IPS-18a (cell line): ENCODE results near the gene MACC1.

ENCODE experiments used
- H3K27ac ChIP-seq: one replicate; pipeline ENCODE4 v1.5.1; 2013; ENCODE audit warnings: low read length
- H3K27me3 ChIP-seq: one replicate; pipeline ENCODE4 v1.6.1; 2013; ENCODE audit warnings: mild to moderate bottlenecking, low read length; ENCODE audit not compliant: control insufficient read depth, insufficient read depth
- H3K36me3 ChIP-seq: one replicate; pipeline ENCODE4 v1.6.1; 2013; ENCODE audit warnings: low read depth, low read length; ENCODE audit not compliant: control insufficient read depth
- H3K4me1 ChIP-seq: one replicate; pipeline ENCODE4 v1.6.1; 2013; ENCODE audit warnings: low read depth, low read length; ENCODE audit not compliant: control insufficient read depth
- H3K4me3 ChIP-seq: one replicate; pipeline ENCODE4 v1.5.1; 2013; ENCODE audit warnings: low read length
- H3K9ac ChIP-seq: one replicate; pipeline ENCODE4 v1.6.1; 2013; ENCODE audit warnings: mild to moderate bottlenecking, low read length, moderate library complexity
- H3K9me3 ChIP-seq: one replicate; pipeline ENCODE4 v1.6.1; 2013; ENCODE audit warnings: low read depth, low read length; ENCODE audit not compliant: control insufficient read depth

Gene MACC1

GRCh38 chr7:20200971-20201370 is 16.2 kb downstream of the MACC1 start:
- no peaks in the 10 kb centered on the region for H3K27me3 ChIP-seq
- no peak overlapping the region for H3K9ac ChIP-seq
- peaks cover 4% of the 10 kb centered on the region for H3K4me1 ChIP-seq
- no peaks in the 10 kb centered on the region for H3K9me3 ChIP-seq
- H3K36me3 ChIP-seq, result no peaks in the 10 kb centered on the region
- no peak overlapping the region for H3K4me3 ChIP-seq
- no peak overlapping the region for H3K27ac ChIP-seq

GRCh38 chr7:20200361-20200760 is 16.8 kb downstream of the MACC1 start:
- no peaks in the 10 kb centered on the region for H3K27me3 ChIP-seq
- H3K9ac ChIP-seq, result no peak overlapping the region
- H3K27ac ChIP-seq, result no peak overlapping the region

DNA sequence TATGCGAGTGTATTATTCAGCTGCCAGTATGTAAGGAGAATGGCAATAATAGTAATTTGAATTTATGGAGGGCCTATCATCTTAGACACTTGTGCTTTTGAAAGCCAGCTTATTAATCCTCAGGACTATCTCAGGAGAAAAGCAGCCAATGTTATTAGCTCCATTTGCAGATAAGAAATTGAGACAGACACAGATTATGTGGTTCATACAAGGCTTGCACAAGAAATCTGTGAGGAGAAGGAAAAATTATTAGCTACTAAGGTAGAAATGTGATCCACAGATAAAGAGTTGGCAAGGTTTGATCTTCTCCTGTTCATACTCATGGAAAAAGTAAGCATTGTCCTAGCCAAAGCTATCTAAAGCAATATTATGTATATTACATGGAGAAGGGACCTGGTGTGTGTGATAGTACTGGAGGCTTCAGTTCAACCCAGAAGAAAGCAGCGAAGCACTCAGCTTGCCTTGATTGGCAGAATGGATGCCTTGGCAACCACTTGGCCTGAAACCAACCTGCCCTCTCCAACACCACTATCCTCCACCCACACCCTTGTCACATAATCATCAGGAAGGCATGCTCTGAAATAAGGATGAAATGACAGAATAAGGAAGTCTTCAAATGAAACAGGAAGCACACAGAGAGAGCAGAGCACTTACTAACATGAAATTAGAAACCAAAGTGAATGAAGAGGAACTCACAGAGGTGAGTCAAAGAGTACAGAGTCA is 18.0 kb downstream of the MACC1 start:
- Histone ChIP-seq H3K27me3 (no peaks in the 10 kb centered on the region), H3K9ac (no peak overlapping the region), H3K27ac (no peak overlapping the region), H3K9me3 (no peaks in the 10 kb centered on the region), H3K36me3 (no peaks in the 10 kb centered on the region), H3K4me3 (no peak overlapping the region), H3K4me1 (peaks cover 4% of the 10 kb centered on the region)

More at GRCh38 chr7:20200361-20200760, 16.8 kb downstream of the MACC1 start:
- H3K36me3 ChIP-seq, result no peaks in the 10 kb centered on the region
- H3K4me3 ChIP-seq, result no peak overlapping the region
- no peaks in the 10 kb centered on the region for H3K9me3 ChIP-seq
- peaks cover 4% of the 10 kb centered on the region for H3K4me1 ChIP-seq

DNA sequence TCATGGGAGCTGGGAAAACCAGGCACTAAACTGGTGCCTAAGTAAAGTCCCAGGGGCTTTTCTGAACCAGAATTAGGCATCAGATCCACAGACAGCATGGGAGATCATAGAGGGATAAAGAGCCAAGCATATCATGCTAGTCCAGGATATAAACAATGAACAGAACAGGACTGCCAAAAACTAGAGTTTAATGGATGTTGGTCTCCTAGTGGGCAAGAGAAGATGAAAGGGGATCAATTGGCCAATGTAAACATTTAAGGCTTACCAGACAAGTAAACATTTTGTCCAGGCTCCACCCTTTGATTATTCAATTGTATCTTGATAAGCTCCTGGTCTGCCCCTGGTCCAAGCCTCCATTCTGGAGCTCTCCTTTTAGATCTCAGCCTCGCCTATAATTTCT is 18.9 kb downstream of the MACC1 start:
- Histone ChIP-seq H3K4me3 (no peak overlapping the region), H3K27ac (no peak overlapping the region), H3K4me1 (peaks cover 4% of the 10 kb centered on the region), H3K9me3 (no peaks in the 10 kb centered on the region), H3K9ac (no peak overlapping the region), H3K27me3 (no peaks in the 10 kb centered on the region), H3K36me3 (no peaks in the 10 kb centered on the region)

- Histone ChIP-seq H3K4me3 (no peak overlapping the region), H3K4me1 (peaks cover 4% of the 10 kb centered on the region), H3K36me3 (no peaks in the 10 kb centered on the region), H3K9me3 (no peaks in the 10 kb centered on the region), H3K27ac (no peak overlapping the region), H3K9ac (no peak overlapping the region), H3K27me3 (no peaks in the 10 kb centered on the region)
These were observed 19.3 kb downstream of the MACC1 start for GRCh38 chr7:20197837-20198236.

DNA sequence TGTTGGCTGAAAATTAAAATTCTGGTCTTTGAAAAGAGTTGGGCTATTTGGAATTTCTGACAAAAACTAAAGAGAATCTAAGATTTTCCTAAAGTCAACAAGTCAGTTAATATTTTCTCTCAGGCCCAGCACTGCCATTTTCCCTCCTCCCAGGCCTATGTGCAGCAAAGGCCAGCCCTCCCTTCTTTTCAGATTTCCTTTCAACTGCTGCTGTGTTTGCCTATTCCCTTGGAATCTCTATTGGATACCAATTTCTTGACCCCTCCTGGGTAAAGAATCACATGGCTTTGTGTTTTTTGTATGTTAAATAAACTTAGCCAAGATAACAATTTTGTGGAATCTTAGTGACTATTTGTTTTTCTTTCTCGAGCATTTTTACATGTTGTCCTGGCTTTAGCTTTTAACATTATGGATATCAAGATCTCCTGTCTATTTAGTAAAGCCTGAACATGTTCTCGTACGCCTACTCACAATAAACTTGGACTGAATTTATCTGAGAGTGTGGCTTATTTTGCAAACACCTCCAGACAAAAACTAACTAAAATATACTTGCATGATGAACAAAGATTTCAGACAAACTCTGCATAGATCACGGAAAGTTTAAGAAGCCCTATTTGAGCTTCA is 19.9 kb downstream of the MACC1 start:
- no peaks in the 10 kb centered on the region for H3K36me3 ChIP-seq
- no peak overlapping the region for H3K9ac ChIP-seq
- no peak overlapping the region for H3K4me3 ChIP-seq
- no peaks in the 10 kb centered on the region for H3K27me3 ChIP-seq
- H3K4me1 ChIP-seq, result peaks cover 4% of the 10 kb centered on the region
- no peaks in the 10 kb centered on the region for H3K9me3 ChIP-seq
- no peak overlapping the region for H3K27ac ChIP-seq

DNA sequence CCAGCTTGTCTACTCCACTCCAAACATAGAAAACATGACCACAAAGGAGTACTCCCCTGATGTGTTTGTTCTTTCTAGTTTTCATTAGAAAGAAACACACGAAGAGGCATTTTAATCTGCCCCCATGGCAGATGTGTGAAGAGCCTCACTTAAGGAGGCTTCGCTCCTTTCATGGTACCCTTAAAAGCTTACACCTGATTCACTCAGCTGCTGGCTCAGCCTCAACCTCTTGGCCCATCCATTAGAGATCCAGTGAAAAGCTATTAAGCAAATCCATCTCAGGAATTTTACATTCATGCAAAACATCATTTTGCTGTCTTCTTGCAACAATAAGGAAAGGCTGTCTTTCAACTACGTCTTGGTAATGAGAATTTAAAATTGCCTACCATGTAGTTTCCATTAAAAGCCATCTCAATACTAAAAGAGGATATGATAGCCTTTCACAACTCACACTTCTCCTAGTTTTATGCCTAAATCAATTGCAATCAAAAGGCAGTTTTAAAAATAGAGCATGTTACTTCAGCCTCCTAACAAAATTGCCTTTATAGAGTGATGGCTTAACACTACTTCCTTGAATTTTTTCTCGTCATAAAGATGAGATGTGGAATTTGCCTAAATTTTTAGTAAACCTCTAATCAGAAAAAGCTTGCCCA is 22.7 kb downstream of the MACC1 start:
- no peaks in the 10 kb centered on the region for H3K4me1 ChIP-seq

DNA sequence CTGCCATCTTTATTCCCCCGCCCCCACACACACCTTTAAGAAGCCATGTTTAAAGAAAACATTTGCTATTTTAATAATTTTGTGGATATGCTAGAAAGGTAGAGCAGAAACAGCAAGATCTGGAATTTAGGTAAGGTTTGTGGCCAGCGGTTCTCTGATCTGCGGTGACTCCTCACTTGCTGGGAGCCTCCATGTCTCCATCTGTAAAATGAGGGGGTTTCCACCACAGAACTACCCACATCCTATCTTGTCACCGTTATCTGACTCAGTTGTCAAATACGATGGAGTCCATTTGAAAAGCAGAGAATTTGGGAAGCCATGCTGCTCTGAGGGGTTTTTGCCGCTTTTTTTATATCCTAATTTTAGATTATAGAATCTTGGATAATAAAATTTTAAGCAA is 23.3 kb downstream of the MACC1 start:
- Histone ChIP-seq H3K27ac (no peak overlapping the region), H3K9ac (no peak overlapping the region), H3K4me1 (no peaks in the 10 kb centered on the region), H3K4me3 (no peak overlapping the region), H3K27me3 (no peaks in the 10 kb centered on the region), H3K36me3 (no peaks in the 10 kb centered on the region), H3K9me3 (no peaks in the 10 kb centered on the region)

More for the DNA sequence above, 22.7 kb downstream of the MACC1 start:
- no peaks in the 10 kb centered on the region for H3K36me3 ChIP-seq
- H3K27ac ChIP-seq, result no peak overlapping the region
- H3K9me3 ChIP-seq, result no peaks in the 10 kb centered on the region
- no peak overlapping the region for H3K4me3 ChIP-seq
- H3K27me3 ChIP-seq, result no peaks in the 10 kb centered on the region
- no peak overlapping the region for H3K9ac ChIP-seq

- Histone ChIP-seq H3K36me3 (no peaks in the 10 kb centered on the region), H3K9ac (no peak overlapping the region), H3K4me1 (no peaks in the 10 kb centered on the region), H3K4me3 (no peak overlapping the region), H3K27ac (no peak overlapping the region), H3K27me3 (no peaks in the 10 kb centered on the region), H3K9me3 (no peaks in the 10 kb centered on the region)
These were observed 23.9 kb downstream of the MACC1 start for GRCh38 chr7:20193242-20193777.

- Histone ChIP-seq H3K4me3 (no peak overlapping the region), H3K27ac (no peak overlapping the region), H3K27me3 (no peaks in the 10 kb centered on the region), H3K9ac (no peak overlapping the region), H3K36me3 (no peaks in the 10 kb centered on the region), H3K4me1 (no peaks in the 10 kb centered on the region), H3K9me3 (no peaks in the 10 kb centered on the region)
These were observed 25.8 kb downstream of the MACC1 start for GRCh38 chr7:20191391-20191869.

DNA sequence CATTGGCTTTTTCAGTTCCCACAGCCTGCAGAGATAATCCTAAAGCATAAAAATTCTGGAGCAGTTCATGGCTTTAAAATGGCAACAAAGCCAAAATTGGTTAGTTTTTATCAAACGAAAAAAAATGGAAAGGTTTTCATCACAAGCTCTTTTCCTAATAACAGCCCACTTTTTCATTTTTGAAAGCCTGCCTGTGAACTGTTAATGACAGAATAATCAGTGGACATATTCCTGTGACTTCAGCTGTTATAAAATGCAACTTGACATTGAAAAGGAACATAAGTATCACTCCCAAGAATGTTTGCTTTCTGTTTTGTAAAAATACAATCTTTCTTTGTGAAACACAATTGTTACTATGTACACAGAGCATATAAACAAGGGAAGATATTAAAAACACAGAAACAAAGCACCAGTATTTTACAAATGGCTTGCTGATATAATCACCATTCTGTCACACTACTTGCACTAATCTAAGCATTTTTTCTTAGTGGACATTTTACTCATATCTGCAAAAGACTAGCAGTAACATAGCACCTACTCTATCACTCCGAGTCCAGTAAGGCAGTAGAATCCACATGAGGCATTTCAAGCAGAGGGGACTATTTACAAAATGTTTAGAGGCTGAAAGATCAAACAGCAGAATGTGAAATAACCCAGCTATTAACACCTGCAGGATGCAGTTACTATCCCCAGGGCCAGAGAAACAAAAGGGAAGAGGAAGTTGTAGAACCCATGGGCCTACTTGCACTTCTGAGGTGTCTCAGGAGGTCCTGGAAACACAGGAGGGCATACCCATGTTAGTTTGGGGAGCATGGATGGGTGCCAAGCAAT is 26.4 kb downstream of the MACC1 start:
- Histone ChIP-seq H3K4me3 (no peak overlapping the region), H3K36me3 (no peaks in the 10 kb centered on the region), H3K27me3 (no peaks in the 10 kb centered on the region), H3K4me1 (no peaks in the 10 kb centered on the region), H3K9me3 (no peaks in the 10 kb centered on the region), H3K27ac (no peak overlapping the region), H3K9ac (no peak overlapping the region)
